ENCODE data around the gene LOXL3. TPM values are rescaled to one million over a fixed set of nuclear protein-coding genes. Genes with fewer than 3 reads are reported as not detected.

The LOXL3 gene
- total and polyA plus RNA-seq, 2 of the 8 experiments (the other 6 are each of a cell fraction or from before 2014, with no cell fraction given), result 22.4 to 27.2 TPM

DNA sequence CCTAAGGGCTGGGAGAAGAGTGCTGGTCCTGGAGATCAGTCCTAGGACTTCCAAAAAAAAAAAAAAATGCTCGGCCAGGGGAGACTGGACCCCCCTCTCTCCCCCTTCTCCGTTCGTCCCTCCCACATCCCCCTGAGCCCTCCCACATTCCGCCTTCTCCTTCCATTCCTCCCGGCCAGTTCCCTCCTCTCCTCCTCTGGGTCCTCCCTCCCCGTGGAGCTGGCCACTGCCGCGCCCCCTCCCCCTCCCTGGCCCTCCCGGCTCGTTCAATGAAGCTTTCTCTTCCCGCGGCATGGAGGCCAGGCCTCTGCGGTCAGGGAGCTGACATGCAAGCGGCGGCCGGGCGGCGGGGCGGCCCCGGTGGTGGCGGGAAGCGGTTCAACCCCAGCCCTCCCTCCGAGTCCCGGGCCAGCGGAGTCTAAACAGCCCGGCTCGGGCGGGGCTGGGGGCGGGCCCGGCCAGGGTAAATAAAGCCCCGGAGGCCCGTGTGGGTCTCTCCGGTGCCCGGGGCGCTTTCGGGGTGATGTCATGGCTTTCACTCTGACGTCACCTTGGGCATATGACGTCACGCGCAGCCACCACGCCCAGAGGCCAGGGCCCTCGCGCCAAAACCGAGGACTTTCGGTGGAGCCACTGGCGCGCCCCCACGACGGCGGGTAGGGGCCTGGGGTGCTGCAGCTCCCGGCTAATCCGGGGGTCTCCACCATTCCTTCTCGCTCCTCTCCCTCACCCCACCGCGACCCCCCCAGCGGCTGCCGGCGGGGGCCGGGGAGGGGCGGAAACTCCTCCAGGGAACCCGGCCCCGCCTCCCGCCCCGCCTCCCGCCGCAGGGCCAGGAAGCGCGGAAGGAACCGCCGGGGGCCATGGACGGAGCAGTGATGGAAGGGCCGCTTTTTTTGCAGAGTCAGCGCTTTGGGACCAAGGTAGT is at the start of gene LOXL3, which contains the start of gene DOK1 (continued):
- TF ChIP-seq FOSL1 (IDR thresholded peaks at IDR 0.05; ENCODE audit: insufficient read depth, low read depth, low read length) (no peak), BACH1 (IDR thresholded peaks at IDR 0.05; ENCODE audit: low read length) (no peak; the same call in 1 of the 2 replicates), KDM1A (IDR thresholded peaks at IDR 0.05; ENCODE audit: borderline replicate concordance, low read length) (peak; percentile 53; the same call in 1 of the 2 replicates), GABPA (IDR thresholded peaks at IDR 0.05; ENCODE audit: borderline replicate concordance, insufficient read depth, low read length) (no peak), NANOG (IDR thresholded peaks at IDR 0.05; ENCODE audit: insufficient read depth, low read depth, low read length, poor library complexity, severe bottlenecking) (no peak), CHD2 (IDR thresholded peaks at IDR 0.05; ENCODE audit: low read length) (no peak), CTBP2 (IDR thresholded peaks at IDR 0.05; ENCODE audit: borderline replicate concordance, insufficient read depth, insufficient read length, low read length) (no peak), CEBPB (IDR thresholded peaks at IDR 0.05; ENCODE audit: low read depth, low read length) (no peak), GTF2F1 (IDR thresholded peaks at IDR 0.05; ENCODE audit: borderline replicate concordance, low read depth, low read length) (no peak), TAF1 (IDR thresholded peaks at IDR 0.05; ENCODE audit: low read depth, low read length) (peak; percentile 28), JUN (IDR thresholded peaks at IDR 0.05; ENCODE audit: low read depth, low read length) (0 out of 2 replicates have a peak, but pooled peaks have one; percentile 32), NRF1 (IDR thresholded peaks at IDR 0.05; ENCODE audit: low read depth, low read length) (no peak), ZNF274 (IDR thresholded peaks at IDR 0.05; ENCODE audit: borderline replicate concordance, extremely low read depth, low read length) (no peak), SP2 (IDR thresholded peaks at IDR 0.05; ENCODE audit: low read length) (no peak), BRCA1 (IDR thresholded peaks at IDR 0.05; ENCODE audit: low read depth, low read length) (no peak; the same call in 1 of the 2 replicates), CREB1 (IDR thresholded peaks at IDR 0.05) (peak; percentile 100), SUZ12 (IDR thresholded peaks at IDR 0.05; ENCODE audit: low read length) (no peak), RNF2 (IDR thresholded peaks at IDR 0.05; ENCODE audit: borderline replicate concordance, low read depth, low read length, missing control alignments, poor library complexity, severe bottlenecking) (no peak), JUND (IDR thresholded peaks at IDR 0.05; ENCODE audit: low read length) (peak; percentile 86; the same call in 1 of the 2 replicates), HDAC2 (IDR thresholded peaks at IDR 0.05; ENCODE audit: borderline replicate concordance in 1 of 2, low read depth in 2 of 2, low read length in 2 of 2) (no peak), SIRT6 (IDR thresholded peaks at IDR 0.05; ENCODE audit: low read length) (no peak)
- TF ChIP-seq, protein P1, sequence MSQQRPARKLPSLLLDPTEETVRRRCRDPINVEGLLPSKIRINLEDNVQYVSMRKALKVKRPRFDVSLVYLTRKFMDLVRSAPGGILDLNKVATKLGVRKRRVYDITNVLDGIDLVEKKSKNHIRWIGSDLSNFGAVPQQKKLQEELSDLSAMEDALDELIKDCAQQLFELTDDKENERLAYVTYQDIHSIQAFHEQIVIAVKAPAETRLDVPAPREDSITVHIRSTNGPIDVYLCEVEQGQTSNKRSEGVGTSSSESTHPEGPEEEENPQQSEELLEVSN (IDR thresholded peaks at IDR 0.05), result 0 out of 2 replicates have a peak, but pooled peaks have one; percentile 18
